GM19240 (cell line): Measurements from ENCODE around the gene PLXNA4.

Experiments used
- DNase-seq: peaks from one replicate; pipeline ENCODE4 v3.0.0; 2011; ENCODE audit warnings: low spot score; ENCODE audit not compliant: insufficient read length

Gene PLXNA4

DNA sequence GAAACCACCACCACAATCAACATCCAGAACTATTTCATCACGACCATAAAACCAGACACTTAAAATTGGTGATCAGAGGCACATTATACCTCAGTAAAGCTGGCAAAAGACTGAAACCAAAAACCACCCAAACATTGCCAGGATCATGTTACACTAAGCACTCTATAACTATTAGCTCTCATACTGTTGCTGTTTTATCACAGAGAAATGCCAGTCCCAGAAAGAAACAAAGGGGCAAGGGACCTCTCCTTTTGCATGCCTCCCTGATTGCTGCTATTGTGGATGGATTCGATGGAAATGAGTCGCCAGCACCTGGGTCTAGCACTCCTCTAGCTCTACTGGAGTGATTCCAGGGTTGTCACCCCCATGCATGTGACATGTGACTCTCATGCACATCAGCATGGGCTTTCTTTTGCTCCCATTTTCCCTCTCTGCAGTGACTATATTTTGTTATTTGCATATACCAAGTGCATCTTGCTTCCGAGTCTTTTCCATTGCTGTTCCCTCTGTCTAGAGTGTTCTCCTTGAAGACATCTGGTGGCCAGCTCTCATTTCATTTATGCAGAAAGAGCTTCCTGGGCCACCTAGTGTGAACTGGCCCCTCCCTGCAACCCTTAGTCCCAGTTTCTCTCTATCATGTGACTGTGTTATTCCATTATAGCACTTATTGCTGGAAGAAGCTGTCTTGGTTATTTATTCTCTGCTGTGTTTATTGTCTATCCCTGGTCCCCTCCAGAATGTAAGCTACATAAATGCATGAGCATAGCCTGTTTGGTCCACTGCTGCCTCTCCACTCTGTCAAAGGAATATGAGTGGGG, 300.6 kb downstream of the PLXNA4 start:
- no peak for DNase-seq

DNA sequence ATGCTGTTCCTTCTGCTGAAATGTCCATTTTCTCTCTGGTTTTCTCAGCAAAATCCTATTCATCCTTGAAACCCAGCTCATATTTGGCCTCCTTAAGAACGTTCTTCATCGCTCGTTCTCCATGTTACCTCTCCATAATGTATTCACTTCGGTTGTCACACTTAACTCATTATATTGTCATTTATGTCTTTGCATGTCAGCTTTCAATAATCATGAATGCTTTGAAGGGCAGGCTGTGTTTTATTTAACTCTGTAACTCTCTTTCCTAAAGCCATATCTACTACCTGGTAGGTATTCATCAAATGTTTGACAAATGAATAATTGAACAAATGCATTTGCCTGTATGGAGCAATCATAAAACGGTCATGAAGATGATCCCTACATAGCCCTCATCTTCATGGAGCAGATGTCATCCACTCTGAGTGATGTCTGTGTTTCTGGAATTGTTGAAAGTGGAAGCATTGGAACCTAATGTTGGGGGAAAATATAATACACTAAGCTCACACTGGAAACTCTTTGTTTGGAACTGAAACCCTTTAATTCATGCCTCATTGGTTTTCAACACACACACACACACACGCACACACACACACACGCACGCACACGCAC, 303.4 kb downstream of the PLXNA4 start:
- DNase-seq: no peak

DNA sequence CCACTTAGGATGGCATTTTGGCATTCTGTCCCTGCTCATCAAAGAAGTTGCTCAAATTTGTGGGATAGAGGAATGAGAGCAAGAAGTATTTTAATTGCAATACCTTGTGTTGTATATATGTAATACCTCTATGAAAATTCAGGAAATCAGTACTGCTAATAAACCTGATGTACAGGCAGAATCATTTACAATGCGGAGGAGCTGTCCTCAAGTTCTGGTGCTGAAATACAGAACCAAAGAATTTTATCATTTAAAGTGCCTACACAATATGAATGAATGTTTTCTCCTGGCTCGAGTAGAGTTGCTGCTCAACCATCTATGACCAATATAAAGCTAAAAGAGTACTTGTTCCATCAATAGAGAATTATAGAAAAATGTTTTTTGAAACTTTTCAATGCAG, 305.8 kb downstream of the PLXNA4 start:
- no peak for DNase-seq

DNA sequence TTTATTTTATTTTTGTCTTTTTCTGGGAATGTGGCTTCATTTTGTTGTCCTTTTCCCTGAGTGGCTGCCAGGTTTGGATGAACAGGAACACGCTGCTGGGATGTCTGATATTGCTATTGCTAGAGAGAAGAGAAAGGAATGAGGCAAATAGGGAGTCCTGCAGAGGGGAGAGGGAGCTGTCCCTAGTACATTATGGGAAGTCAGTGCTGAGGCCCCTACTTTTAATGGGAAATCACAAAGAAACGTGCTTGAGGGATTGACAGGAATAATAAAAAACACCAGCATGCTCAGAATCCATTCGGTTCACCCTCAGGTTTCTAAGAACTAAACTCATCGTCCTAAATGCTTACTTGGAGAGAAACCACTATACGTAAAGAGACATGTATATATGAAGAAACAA, 306.6 kb downstream of the PLXNA4 start:
- DNase-seq: no peak

DNA sequence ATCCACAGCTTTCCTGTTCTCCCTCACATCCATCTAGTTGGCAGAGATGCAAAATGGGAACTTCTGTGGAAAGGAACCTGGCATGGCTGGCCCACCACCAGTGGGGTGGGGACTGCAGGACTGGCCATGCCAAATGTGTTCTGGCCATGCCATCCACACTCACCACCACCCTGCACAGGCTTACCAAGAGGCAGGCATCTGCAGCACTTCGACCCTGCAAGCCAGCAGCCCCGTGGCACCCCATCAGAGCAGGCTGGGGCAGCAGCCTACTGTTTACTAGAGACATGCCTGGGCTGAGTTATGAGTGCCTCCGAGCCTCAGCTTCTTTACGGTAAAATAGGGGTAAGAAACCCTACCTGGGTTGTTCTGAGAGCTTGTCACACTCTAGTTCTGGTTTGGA, 313.1 kb downstream of the PLXNA4 start:
- no peak for DNase-seq

DNA sequence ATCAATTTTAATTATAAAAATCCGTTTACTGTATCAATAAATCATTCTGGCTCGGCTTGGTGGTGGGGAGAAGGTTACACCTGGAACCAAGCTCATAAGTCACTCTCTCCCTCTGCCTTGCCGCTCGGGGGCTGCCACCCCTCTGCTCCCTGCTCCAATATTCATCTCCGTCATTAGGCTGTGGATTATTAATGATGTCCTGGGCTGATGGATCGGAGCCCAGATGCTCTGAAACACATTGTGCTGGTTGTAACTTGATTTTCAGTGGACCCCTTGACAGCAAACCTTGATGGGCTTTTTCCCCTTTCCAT, 314.2 kb downstream of the PLXNA4 start:
- DNase-seq: no peak

DNA sequence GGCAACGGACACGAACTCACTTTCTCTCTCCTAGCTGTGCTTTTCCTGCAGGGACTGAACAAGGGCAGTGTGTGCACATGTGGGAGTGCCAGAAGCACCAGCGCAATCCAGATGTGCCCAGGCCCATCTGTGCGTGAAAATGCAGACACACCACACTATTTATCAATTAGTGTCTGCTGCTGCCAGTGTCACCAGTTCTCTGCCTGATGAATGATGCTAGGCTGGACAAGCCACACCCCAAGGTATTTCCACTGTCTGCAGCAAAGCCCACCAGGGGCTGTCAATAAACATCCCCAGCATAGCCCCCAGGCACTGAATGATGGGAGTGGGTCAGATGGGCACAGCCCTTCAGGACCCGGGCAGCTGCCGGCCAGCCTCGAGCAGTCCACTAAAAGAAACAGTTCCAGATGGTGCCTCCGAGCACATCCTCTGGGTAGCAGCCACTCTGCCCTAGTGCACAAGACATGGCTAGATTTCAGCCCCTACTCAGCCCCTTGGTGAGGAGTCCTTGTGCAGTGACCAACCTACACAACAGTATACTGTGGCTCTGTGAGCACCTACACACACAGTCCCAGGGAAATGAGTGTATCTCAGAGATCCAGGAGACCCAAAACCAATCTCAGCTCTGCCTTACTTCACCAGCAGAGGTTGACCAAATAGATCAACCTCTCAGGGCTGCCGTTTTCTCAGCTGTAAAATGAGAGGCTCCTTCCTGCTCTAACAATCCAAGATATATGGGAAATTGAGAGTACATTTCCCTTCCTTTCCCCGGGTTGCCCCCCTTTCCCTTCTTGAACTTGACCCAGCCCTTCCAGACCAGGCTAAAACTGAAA, 314.7 kb downstream of the PLXNA4 start:
- no peak for DNase-seq

DNA sequence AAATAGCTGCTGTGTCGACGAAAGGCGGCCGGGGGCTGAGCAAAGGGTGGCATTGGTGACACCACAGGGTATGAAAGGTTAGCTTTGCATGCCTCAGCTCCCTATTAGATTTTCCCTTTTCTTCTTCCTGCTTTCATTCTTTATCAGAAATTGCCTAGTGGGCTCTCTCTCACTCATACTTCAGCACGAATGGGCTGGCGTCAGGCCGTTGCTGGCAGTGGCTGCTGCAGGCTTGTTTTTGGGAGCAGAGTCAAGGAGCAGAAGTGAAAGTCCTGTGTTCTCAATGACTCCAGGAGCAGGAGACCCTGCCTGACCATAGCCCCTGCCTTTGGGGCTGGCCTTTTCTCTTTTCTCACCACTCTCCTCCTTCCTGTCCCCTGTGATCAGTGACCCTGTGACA, 318.0 kb downstream of the PLXNA4 start:
- DNase-seq: no peak

DNA sequence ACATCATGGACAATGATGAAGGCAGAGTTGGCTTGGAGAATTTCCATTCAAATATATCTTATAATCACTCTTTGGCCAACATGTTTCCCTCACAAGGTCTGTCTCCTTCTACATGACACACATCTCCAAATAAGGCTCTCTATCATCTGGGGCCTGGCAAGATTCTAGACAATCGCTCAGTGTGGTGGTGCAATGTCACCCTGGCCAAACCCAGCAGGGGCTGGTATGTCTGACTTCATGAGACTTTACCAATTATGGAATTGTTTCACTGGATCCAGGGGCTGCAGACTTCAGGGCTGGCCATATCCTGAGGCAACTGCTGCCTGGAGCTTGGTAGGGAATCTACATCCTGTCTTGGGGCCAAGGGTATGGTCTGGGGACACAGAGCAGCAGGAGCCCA, 319.0 kb downstream of the PLXNA4 start:
- no peak for DNase-seq

DNA sequence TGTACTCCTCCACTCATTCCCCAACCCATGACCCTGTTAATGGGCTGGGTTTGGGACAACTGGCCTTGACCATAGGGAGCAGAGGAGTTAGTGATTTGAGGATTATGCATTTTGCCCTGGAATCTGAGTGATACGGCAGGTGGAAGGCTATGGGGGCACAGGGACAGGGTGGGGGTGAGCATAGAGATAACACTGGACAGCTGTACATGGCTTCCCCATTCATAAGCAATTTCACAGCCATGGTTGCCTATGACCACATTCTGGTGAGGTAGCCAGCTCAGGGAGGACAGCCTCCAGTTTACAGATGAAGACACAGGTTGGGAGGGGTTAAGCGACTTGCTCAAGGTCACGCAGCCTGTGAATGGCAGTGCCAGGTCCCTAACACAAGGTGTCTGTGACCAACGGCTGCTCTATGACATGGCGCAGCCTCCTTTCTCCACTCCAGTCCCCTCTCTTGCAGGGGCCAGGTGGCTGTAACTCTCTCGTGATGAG, 319.5 kb downstream of the PLXNA4 start:
- DNase-seq: no peak

DNA sequence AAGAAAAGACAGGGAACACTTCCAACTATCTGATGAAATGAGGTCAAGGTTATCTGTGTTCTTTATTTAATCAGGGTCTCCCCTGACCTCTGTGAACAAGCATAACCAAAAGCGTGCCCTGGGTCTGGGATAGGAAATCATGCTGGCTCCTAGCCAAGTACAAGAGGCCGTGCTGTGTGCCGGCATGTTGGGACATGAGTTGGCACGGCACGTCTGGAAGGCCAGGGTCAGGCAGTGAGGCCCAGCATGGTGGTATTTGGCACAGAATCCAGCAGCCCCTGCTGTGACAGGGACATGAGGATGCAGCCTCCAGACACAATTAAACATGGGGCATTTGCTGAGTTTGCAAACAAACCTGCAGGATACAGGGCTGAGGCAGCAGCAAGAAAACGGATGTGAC, 320.4 kb downstream of the PLXNA4 start:
- no peak for DNase-seq

DNA sequence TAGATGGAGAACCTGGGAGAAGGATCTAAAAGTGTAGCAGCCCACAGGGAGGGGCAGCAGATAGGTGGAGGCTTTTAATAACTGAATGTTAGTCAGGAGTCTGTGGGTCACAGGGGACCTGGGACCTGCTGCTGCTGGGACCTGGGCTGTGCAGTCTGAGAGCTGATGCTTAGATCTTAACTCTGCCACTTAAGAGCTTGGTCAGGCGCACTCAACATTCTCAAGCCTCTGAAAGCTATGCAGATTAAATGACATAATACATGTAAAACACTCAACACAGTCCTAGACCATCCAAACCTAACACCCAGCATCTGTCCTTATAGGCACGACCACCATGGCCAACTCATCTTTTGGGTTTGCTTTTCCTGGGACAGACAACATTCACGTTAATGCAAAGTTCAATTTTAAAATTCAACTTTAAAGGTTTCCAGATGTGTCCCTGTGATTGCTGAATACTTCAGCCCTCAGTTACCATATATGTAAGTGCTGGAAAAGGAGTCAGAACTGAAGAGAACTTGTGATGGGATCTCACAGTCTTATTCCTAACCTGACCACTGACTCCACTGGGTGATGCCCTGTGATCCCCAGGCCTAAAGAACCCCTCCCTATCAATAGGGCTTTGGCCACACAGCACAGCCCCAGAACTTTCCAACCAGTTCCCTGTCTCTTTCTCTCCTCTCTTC, 321.0 kb downstream of the PLXNA4 start:
- DNase-seq: no peak

DNA sequence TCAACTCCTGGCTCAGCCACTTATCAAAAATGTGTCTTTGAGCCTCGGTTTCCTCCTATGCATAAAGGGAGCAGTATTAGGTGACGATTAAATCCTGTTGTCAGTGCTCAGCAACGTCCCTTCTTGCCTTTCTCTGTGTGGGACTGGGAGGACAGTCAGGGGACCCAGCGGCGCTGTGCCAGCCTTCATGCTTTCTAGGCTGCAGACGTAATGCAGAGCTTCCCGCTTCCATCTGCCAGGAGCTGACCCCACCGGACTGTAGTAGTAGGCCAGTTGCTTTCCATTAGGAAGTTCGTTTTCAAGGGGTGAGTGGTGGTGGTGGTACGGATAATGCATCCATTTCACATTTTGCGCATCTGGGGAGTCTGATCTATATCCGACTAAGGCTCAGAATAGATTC, 321.8 kb downstream of the PLXNA4 start:
- DNase-seq: no peak

DNA sequence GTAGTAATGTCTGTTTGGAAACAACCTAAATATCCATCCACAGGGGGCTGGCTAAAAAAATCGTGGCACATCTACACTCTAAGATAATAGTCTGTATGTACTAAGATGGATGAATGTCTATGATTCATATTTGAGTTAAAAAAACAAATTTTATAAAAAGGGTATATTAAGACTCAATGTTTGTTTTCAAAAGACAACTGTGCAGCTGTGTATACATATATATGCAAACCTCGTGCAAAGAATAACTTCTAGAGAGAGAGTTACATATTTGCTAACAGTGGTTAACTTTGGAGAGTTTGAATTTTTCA, 323.5 kb downstream of the PLXNA4 start:
- no peak for DNase-seq

DNA sequence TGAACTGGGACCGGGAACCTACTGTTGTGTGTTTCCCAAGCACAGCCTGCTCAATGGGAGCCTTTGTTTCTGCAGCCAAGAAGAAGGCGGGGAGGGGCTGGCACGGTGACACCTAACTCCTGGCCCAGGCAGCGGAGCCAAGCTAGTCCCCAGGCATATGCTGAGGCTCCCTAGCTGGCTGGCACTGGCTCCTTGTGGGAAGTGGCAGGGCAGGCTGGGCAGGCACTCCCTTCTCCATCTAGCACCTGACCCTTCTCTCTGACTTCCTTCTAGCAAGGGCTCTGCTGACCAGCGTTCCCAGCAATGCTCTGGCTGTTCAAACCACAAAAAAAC, 325.0 kb downstream of the PLXNA4 start:
- DNase-seq: no peak

DNA sequence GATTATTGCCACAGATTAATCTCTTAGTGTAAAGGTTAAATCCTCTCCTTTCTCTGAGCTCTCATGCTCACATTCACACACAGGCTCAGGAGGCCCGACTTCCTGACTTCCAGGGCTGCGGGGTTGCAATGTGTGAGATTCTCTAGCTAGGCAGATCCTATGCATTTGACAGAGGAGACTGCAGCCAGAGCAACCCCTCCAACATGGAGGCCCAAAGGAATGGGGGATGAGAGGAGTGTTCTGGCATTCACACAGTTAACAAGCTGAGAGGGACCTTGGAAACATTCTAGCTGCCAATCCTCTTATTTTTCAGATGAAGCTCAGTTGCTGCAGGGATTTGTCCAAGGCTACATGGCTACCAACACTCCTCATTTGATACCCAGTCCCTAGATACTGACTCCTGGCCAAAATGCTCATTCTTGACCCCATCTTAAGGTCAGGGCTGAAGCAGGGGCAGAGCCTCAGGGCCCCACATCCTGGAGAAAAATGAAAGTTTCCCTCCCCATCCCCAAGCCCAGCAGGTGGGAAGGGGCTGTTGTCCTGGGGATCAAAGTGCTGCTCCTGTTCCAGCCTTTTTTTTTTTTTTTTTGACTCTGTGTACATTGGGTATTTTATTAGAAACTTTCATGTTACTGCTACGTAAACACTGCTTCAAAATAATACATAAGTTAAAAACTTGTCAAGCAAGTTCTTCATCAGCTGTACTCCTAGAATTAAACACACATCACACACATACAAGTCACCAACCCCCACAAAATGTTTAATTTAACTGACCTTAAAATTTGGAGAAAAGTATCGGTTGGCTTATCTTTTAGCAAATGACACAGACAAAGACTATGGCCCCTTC, 325.6 kb downstream of the PLXNA4 start:
- DNase-seq: no peak

DNA sequence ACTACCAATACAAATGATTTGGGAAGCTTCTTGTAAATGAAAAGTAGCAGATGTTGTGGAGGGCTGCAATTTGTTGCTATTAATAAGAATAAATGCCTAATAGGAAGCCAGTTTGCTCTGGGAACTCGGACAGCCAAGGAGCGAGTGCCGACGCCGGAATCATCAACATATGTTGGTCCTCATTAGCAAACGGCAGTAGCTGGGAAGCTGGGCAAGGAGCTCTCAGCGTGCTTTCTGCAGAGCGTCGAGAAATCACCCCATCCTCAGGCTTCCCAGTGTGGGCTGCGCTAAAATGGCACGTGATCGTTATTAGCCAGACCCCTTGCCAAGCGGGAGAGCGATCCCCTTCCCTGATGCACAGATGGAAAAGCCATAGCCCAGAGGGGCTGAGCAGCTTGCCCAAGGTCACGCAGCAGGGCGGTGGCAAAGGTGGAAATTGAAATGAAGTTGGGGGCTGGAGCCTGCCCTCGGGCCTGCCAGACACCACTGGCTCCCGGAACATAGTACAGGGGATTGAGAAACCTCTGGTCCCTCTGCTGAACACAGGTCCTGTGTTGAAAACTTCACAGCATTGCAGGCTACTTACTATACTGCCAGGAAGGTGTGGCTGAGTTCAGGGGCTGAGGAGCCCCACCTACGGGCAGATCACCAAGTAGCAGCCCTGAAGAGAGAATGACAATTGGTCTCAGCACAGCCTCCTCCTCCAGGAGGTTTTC, 326.9 kb downstream of the PLXNA4 start:
- DNase-seq: no peak

DNA sequence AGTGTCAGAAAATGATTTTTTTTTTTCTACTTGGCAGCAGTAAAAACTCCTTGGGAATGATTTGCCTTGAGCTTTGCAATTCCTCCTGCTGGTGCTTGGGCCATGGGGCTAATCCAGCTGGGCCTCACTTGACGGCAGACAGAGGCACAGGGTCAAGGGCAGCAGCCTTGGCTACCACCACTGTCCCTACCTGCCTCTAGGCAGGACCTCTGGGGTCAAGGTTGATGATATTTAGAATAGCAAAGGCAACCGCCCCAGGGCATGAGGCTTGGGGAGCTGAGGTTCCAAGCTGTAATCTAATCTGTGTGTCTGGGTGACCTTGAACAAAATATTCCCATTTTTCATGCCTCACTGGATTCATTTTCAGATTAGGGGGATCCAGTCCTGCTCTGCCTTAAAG, 327.4 kb downstream of the PLXNA4 start:
- no peak for DNase-seq

DNA sequence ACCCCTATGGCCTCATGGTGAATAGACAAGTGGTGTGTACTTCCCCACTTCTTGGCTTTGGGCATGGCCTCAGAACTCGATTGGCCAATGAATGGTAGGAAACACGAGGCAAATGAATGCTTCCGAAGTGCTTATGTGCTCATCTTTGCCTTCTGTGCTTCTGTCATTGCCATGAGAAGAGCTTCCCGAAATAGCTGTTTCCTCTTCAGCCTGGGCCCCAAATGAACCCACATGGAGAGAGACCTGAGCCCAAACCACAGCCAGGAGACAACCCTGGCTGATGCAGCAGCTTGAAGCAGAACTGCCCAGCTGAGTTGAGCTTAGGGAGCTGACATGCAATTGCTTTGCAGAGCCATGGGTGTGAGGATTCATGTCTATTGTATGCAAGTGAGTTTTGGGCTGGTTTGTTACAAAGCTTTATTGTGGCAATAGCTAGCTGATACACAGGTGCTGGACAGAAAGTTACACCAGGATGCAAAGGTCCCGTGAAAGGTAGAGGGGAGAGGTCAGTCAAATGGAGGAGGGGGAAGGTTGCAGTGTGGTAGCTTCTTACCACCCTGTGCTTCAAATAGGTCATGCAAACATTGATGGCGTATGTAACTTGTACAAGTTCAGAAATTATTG, 328.2 kb downstream of the PLXNA4 start:
- DNase-seq: no peak

DNA sequence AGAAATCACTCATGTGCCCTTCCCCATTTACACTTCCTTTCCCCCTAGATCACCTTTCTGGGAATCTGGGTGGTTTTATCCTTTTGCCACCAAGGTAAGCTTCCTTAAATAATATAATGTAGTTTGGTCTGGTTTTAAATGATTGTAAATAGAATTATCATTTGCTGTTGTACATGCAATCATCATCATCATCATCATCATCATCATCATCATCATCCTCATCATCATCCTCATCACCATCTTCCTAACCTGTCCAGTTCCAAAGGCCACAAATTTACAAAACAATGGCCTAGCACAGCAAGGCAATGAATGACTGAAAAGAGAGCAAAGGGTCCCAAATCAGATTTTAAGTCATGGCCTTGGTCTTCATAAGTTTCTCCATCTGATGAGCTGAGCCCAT, 329.7 kb downstream of the PLXNA4 start:
- no peak for DNase-seq
